T47D (cell line): Measurements from ENCODE around the gene SAFB2.
"Not testable (repeated sequence)": the region's sequence is repeated elsewhere in the genome, so short reads cannot be mapped to it uniquely, and the experiment has no call there.

ENCODE experiments used
- DNase-seq, 2 experiments: peaks; one replicate each; pipeline versions ENCODE4 v3.0.0 to v3.0.0-alpha.2; 2011 to 2012; ENCODE audit warnings: low read depth in 1 of 2, low spot score in 1 of 2
- JUND ChIP-seq: IDR thresholded peaks from 2 replicates; pipeline ENCODE4 v1.6.1; 2012; ENCODE audit warnings: low read depth
- in situ Hi-C: cut with HindIII; loops from 2 replicates; pipeline ENCODE4 v1.10.0; 2016; ENCODE audit warnings: low sequenced_read_pairs, low pct_unique_long_range_greater_than_20kb

SAFB2 gene

DNA sequence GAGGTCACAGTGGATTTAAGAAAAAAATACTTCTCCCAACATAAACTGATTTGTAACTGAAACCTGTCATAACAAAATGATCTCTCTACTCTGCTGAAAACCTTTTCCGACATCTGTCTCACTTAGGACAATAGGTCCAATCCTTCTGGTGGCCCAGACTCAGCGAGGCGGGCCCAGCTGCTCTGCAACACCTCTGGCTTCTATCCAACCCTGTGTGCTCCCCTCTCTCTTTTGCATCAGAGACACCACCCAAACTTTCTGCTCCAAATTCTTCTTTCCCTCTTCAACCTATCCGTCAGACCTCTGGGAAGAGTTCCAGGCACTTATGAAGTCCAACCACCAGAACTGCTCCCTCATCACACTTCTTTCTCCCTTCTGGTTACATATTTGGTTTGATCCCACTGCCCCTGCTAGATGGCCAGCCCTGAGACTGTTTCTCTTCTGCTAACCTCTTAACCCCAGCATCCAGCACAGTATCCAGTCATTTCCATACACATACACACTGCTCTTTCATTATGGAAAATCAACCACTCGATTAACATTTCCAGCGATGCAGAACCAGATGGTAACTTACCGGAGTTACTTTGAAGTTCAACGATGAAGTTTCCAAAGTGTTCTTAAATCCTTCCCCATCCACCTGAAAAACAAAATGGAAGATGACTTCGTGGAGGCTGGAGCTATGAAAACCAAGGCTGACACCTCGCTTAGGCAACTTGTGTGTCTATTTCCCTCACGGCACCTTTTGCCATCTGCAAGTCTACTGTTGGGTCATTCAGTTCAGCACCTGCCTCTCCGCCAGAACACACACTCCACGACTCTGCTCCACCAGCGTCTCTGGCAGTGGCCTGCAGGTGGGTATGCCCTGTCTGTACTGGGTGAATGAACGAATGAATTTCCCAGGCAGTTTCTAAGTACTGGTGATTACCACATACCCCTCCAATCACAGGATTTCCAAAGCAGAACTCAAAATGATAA lies 9.4 kb downstream of the SAFB2 start:
- no peak for TF ChIP-seq JUND
- in situ Hi-C loops: no loop called here
- no peak for DNase-seq

DNA sequence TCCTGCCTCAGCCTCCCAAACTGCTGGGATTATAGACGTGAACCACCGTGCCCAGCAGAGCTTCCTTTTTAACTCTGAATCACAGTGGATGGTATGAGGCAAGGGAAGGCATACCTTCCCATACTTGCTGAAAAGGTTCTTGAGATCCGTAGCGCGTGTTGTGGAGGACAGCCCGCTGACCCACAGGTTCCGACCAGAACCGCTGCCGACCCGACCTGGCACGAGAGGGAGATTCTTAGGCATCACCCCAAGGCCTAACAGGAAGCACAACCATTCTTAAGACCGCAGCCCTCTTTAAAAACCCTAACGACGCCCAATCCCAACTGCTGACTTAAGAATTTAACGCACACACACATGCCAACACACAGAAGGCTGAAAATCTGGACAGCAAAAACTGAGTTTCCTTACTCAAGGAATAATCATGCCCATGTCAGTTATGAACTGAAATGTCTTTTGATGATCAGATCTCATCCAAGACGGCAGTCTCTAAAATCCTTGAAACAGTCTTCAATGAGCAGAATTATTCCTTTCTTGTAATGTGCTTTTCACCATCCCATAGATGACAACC lies 12.6 kb downstream of the SAFB2 start:
- no peak for DNase-seq
- TF ChIP-seq JUND: no peak
- in situ Hi-C loops: no loop called here

DNA sequence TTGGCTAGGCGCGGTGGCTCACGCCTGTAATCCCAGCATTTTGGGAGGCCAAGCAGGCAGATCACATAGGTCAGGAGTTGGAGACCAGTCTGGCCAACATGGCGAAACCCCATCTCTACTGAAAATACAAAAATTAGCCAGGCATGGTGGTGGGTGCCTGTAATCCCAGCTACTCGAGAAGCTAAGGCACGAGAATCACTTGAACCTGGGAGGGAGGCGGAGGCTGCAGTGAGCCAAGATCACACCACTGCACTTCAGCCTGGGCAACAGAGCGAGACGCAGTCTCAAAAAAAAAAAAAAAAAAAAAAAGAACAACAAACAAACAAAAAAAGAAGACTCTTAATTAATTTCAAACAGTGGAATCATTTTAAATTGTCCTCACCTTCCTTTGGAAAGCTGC lies 13.8 kb downstream of the SAFB2 start:
- in situ Hi-C loops, DNase-seq: not testable (repeated sequence)

DNA sequence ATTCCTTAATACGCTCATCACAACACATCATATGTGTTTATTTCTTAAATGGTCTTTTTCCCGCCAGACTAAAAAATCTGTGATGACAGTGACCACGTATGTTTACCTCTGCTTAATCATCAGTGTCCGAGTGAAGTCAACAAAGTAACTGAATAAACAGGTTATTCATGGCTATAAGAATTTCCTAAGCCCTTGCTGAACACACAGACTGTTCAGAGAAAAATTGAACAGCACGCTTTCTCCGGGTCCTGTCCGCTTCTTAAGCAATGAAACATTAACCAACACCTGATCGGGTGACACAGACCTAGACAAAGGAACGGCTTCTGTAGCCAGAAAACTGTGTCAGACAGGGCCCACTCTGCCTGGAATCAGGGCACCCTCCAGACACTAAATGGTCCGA lies 14.3 kb downstream of the SAFB2 start:
- DNase-seq: peak in 1 of 2 experiments; percentile 24
- in situ Hi-C loops: no loop called here
- no peak for TF ChIP-seq JUND

DNA sequence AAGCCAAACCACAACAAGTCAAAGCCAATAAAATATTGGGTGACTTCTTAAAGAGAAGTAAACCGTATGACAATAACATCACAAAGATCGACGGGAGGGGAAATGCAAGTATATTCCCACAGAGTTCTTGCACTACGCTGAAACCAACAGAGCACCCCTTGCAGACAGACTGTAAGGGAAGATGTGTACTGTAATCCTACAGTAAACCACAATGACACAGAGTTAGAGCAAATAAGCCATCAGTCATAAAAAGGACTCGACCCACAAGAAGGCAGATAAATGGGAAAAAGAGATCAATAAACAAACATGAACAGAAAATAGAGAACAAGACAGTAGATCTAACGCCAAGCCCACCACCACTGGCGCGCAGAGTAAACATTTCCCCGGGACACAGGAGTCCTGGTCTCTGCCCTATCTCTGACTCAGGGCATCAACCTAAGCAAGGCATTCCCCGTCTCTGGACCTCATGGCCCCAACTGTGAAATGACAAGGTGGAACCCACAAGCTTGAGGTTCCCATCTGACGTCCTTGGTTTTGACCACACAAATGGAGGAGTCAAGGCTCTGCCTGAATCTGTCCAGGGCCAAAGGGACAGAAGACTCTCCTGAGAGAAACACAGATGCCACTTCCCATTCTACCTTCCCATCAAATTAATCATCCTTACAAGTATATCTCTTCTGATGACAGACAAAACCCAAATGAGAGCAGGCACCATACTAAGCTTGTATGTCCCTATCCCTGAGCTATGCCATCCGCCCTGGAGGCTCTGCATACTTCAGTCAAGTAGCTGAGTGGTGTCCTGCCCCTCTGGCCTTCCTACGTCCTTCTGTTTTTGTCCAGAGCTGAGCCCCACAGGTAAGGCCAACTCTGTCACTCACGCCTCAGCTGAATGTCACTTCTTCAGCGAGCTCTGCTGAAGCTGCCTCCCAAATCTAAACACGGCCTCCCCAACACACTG lies 15.0 kb downstream of the SAFB2 start:
- in situ Hi-C loops: no loop called here
- no peak for TF ChIP-seq JUND

DNA sequence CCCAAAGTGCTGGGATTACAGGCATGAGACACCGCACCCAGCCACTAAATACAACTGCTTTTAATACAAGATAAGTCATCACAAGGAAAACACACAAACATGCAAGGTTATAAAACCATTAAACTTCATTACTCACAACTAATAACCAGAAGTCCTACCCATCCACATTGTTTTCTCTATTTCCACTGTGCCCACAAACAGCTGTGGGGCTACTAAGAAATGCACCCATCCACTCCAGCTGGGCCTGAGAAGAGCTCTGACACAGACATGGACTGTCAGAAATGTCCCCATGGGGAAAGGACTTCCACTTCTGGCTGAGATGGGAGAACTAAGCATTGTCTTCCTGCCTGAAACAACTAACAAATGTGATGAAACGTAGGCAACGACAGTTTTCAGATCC lies 17.2 kb downstream of the SAFB2 start:
- in situ Hi-C loops: no loop called here
- no peak for TF ChIP-seq JUND

More for the DNA sequence above, 15.0 kb downstream of the SAFB2 start:
- DNase-seq: no peak

DNA sequence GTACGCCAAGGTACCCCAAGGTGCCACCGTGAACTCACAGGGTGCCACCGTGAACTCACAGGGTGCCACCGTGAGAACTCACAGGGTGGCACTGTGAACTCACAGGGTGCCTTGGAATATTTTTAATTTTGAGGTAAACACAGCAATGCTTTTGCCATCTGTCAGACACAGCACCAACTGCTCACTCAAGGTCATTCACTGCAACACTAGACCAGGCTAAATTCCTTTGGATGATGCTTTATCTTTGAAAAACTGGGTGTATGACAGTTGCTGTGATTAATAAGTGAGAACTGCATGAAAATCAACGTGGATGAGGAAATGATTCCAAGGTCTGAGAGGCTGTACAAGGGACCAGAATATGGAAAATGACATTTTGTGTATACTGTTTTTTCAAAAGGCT lies 18.9 kb downstream of the SAFB2 start:
- DNase-seq: no peak
- no peak for TF ChIP-seq JUND
- in situ Hi-C loops: no loop called here

More for the DNA sequence above, 17.2 kb downstream of the SAFB2 start:
- no peak for DNase-seq

DNA sequence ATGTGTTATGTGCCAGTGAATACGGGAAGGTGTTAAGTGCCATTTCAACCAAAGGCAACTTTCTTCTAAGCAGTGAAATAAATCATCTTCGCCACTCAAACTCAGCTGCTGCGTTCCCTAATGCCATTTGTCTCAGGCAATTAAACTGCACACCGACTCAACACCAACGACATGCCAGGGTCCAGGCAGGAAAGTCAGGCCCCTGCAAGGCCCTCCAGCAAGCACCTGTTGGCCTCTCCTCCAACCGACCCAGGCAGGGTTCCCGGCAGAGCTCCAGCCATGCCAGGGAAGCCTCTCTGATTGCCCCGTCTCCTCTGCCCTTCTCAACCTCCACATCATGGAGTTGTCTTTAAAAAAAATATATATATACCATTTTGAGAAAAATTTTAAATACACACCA lies 21.8 kb downstream of the SAFB2 start:
- DNase-seq: no peak
- TF ChIP-seq JUND: no peak
- in situ Hi-C loops: no loop called here

DNA sequence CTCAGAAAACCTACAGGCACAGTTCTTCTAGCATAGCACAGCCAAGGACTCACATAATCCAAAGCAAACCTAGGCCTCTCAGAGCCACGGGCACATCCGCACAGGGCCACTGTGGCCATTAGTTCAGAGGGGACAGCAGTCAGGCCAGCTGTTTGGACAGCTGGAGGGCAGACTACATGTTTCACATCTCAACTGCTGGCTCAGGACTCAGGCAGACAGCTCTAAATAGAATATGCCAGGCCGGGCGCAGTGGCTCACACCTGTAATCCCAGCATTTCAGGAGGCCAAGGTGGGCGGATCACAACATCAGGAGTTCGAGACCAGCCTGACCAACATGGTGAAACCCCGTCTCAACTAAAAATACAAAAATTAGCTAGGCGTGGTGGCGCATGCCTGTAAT lies 26.8 kb downstream of the SAFB2 start:
- in situ Hi-C loops: no loop called here
- no peak for TF ChIP-seq JUND

DNA sequence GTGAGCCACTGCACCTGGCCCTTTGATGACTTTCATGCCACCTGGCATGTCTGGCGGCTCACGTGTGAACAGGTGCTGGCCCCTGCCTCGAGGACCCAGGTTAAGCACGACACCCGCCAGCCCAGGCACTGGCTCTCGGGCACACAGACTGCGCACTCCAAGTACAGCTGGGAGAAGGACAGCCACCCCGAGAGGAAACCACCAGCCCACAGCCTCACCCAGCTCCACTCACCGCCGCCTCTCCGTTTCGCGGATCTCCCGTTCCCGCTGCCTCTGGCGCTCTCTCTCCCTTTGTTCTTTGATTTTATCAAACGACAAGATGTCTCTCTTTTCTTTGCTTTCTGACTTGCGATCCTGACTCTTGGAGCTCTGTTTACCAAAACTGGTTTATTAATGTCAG lies 27.4 kb downstream of the SAFB2 start:
- DNase-seq: no peak
- in situ Hi-C loops: no loop called here
- no peak for TF ChIP-seq JUND

More for the DNA sequence above, 26.8 kb downstream of the SAFB2 start:
- no peak for DNase-seq

DNA sequence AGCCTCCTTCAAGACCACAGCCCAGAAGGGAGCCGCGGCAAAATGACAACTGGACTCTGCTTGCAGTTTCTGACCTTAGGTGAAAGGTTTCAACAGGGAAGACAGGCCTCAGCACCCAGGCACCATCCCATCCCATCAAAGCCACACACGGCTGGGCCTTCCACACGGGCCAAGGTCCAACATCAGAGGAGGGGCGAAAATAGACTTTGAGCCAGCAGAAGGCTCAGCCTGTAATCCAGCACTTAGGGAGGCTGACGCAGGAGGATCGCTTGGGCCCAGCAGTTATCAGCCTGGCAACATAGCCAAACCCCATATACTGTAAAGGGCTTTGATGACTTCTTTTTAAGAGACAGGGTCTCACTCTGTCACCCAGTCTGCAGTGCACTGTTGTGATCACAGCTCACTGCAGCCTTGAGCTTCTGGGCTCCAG lies 28.0 kb downstream of the SAFB2 start:
- no peak for DNase-seq
- TF ChIP-seq JUND: no peak
- in situ Hi-C loops: no loop called here
